Activated CD4-positive, alpha-beta T cell treated with anti-CD3 and anti-CD28 coated beads for 24 hours (primary cell): Measurements from ENCODE around the gene CCDC201.
A peak's percentile ranks its signal among the peaks of the same experiment; 100 is the strongest.

ENCODE experiments used
- DNase-seq, 2 donors: peaks; one replicate each; pipeline ENCODE4 v3.0.0-alpha.2; 2020; ENCODE audit warnings: low read depth in 2 of 2

Gene CCDC201, protein sequence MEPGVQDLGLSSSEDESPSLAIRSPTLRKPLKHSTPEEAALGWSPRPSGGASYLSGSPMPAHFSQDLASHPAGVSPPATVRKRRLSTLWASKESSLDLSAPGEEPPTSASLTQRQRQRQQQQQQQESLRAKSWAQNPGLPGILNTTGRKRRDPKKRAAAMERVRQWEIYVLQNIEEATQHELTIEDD

DNA sequence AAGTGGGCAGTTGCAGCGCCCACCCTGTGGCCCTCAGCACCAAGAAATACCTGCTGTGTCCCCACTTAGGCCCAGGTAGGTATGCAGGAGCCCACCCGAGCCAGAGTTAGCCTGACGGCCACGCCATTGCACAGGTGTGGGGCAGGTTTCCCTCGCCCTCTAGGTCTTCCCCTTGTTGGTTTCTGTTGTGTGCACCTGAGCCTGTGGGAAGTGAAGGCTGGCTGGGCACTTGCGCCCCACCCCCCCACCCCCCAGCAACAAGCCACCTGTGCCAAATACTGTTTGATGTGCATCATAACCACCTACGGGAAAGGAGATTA, at the start of gene CCDC201:
Gene CCDC201, minus strand, starts transcription at position 48 of the 320 bp plus-strand sequence. CDS start 75 bp downstream, outside the sequence.
- no peak for DNase-seq

DNA sequence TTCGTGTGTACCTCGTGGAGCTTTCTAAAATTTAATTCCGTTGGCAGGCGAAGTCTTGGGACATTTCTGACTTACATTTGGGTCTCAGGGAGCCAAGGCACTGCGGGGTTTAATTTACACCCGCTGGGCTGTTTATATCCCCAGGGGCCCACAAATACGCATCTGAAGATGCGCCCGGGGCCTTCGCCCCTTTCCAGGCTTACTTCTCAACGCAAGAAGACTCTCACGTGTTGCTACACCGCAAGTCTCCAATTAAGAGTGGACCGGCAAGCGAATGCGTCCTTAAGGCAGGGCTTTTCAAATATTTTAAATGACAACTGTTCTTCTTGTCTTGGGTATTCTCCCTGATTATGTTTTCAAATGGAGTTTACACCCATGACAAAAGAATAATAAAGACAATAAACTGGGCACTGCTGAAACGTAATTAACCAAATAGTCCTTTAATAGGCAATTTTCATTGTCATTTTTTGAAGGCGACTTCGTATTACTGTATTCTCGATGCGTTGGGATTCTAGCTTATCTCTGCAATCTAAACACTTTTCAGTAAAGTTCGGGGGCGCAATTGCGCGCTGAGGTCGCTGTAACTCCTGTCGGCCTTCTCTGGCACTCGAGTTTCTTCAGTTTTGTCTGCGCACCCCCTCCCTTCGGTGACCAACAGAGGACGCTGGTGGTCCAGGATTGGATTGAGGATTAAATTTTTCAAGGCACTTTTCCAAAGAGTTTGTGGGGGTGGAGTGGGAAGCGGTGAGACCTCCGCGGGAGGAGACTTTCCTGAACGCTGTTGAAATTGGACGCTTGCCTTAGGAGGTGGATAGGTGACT, 49.0 kb upstream of the CCDC201 start:
- no peak for DNase-seq

GRCh38 chr7:45921381-45921698, 48.5 kb upstream of the CCDC201 start:
- no peak for DNase-seq

DNA sequence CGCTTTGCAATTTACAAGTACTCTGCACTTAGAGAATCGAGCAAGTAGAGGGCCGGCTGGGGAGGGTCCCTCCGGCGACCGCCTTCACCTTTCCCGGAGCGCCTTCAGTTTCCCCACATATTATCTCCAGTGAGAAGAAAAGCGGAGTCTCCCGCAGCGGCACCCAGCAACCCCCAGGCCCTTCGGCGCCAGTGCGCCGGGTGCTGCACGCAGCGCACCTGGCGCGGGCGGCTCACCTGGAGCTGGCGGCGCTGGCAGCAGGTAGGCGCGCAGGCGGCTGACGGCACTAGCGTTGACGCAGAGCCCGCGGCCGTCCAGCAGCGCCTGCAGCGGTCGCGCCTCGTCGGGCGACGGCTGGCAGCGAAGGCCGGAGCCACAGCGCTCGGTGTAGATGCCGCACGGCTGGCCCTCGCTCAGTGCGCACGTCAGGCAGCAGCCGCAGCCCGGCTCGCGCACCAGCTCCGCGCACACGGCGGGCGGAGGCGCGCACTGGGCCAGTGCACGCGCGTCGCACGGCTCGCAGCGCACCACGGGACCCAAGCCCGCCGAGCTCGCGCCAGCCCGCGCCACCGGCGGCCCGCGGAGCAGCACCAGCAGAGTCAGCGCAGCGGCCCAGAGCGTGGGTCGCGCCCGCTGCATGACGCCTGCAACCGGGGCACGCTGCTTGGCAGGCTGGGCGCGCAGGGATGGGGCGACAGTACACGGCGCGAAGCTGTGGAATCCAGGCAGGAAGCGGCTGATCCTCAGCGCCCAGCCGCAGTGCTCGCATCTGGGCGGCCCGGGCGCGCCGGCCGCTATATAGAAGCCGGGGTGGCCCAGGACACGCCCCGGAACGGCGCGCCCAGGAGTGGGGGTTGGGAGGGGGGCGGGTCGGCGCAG, 47.9 kb upstream of the CCDC201 start, which contains the start of gene IGFBP3:
Gene IGFBP3, minus strand, starts transcription at position 771 of the 879 bp plus-strand sequence. Its CDS starts 132 bp downstream, at position 639.
- no peak for DNase-seq

- no peak for DNase-seq
Measured at GRCh38 chr7:45919993-45920459, 47.1 kb upstream of the CCDC201 start.

GRCh38 chr7:45919231-45919784, 46.4 kb upstream of the CCDC201 start:
- no peak for DNase-seq

DNA sequence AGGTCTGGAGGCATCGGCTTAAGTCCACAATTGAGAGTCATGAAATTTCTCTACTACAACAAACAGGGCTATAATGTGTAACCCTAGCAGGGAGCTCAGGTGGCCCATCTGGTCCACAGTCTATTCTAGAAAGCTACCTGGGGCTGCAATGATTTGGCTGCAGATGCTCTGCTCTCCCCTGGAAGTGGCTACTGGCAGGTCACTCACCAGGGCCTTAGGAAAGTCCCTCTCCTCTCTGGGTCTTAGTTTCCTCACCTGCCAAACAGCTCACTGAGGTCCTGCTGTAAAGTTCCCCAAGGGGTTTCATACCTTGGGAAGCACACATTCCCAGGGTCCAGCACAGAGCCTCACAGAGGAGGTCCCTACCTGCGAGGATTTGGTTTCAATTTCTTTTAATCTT, 45.7 kb upstream of the CCDC201 start:
- no peak for DNase-seq

DNA sequence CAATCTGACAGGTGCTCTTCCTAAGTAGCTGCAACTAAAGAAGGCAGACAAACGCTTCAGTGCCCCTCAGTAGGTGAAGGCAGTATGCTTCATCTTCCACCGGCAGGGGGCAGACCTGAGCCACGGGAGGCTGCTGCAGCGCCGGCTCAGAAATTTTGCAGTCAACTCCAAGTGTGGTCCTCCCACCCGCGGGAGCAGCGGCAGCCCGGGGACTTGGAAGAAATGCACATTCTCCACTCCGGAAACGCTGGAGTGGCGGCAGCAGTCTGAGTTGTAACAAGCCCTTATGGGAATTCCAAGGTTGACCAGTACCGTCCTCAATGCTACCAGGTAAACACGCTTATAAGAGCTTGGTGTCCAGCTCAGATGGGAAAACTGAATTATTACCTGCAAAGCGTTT, 44.8 kb upstream of the CCDC201 start:
- peak; percentile 66 to 76 for DNase-seq

DNA sequence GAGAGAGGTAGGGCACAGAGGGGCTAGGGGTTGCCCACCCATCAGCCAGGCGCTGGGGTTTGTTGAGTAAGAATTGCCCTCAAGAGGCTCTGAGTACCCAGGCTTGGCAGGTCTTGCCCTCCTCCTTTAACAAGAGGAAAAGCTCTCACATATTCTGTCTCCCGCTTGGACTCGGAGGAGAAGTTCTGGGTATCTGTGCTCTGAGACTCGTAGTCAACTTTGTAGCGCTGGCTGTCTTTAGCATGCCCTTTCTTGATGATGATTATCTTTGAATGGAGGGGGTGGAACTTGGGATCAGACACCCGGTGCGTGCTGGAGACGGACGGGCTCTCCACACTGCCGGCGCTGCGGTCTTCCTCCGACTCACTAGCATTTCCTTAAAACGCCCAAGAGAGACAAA, 44.2 kb upstream of the CCDC201 start:
- DNase-seq, result no peak

- no peak for DNase-seq
Measured at GRCh38 chr7:45915606-45916005, 42.7 kb upstream of the CCDC201 start.

DNA sequence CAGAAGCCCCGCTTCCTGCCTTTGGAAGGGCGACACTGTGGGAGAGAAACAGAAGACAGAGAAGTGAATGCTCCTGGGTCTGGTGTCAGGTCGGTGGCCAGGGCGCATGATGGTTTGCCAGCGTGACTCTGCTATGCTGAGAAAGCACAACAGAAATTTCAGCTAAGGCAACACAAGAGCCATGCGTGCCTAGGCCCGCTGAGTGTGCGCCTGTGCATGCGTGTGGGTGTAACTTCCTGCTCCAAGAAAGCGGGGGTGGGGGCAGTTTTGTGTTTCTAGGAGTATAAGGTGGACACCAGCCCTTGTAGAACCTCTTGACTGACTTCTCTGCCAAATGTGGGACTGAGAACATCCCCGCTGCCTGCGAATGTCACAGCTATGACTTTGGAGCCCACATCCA, 42.0 kb upstream of the CCDC201 start:
- no peak for DNase-seq

- no peak for DNase-seq
Measured at GRCh38 chr7:45912972-45913371, 40.1 kb upstream of the CCDC201 start.

- DNase-seq, result no peak
Measured at GRCh38 chr7:45911311-45911710, 38.4 kb upstream of the CCDC201 start.

DNA sequence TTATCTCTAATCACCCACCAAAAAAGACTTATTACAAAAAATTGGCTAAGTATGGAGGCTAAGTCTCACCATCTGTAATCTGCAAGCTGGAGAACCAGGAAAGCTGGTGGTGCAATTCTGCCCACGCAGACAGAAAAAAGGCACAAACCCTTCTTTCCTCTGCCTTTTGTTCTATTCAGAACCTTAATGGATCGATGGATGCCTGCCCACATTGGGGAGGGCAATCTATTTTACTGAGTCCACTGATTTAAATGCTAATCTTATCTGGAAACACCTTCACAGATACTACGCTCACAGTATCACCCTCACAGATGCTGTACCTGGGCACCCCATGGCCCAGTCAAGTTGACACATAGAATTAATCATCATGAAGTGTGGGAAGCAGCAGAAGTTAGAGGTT, 38.0 kb upstream of the CCDC201 start:
- DNase-seq, result no peak

DNA sequence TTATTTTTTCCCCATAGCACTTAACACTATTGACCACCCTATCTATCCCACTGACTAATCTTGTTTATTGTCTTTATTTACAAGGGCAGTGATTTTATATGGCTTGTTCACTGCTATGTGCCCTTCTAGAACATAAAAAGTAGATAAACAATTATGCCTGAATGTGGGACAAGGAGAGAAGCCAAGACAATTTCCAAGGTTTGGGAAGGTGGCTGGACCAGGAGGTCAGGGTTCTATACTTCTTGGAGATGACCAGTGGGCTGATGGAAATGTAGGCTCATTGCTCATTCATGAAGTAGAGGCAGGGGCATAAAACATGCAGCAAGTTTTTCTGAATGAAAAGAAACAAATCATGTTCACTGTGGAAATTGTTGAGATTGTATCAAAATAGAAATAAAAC, 36.7 kb upstream of the CCDC201 start:
- DNase-seq, result no peak

DNA sequence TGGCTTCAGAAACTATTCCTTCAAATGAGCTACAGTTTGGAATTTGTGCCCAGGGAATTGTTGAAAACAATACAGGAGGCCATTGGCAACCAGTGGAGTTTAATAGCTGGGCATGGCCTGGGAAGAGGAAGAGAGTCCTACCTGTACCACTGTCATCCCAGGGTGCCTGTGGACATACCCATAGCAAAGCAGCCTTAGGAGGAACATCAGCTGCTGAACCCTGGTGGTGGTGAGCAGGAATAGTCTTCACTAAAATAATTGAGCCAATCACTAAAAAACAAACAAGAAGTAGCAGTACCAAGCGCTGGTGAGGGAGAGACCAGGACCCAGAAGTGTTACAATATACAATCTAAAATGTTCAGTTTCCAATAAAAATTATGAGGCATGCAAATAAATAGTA, 29.9 kb upstream of the CCDC201 start:
- no peak for DNase-seq

- no peak for DNase-seq
Measured at GRCh38 chr7:45901566-45901965, 28.7 kb upstream of the CCDC201 start.

DNA sequence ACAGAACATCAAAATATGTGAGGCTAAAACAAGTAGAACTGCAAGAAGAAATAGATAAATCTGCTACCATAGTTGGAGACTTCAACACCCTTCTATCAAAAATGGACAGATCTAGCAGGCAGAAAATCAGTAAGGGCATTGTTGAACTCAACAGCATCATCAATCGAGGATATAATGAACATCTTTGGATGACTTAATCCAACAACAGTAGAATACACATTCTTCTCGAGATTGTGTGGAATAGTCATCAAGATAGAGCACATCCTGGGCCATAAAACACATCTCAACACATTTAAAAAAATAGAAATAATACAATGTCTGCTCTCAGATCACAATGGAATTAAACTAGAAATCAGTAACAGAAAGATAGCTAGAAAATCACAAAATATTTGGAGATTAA, 25.3 kb upstream of the CCDC201 start:
- no peak for DNase-seq

- no peak for DNase-seq
Measured at GRCh38 chr7:45897042-45897690, 24.3 kb upstream of the CCDC201 start.

DNA sequence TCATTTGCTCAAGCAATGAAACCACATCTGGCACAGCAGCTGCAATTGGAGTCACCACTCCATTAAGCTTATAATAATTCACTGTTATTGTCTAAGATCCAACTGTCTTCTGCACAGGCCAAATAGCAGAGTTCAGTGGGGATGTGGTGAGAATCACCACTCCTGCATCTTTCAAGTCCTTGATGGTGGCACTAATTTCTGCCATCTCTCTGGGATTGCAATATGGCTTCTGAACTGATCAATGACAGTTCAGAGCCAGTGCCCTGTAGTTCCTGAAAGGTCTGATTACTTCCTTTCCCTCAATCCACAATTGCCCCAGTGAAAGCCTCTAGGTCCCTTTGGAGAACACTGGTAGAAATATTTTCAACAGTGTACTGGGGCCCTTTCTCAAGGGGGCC, 21.8 kb upstream of the CCDC201 start:
- DNase-seq, result no peak

- no peak for DNase-seq
Measured at GRCh38 chr7:45893996-45894664, 21.2 kb upstream of the CCDC201 start.
